ENCODE measurements around the gene NAA10. TPM values are rescaled to one million over a fixed set of nuclear protein-coding genes. Genes with fewer than 3 reads are reported as not detected.
A peak's percentile ranks its signal among the peaks of the same experiment; 100 is the strongest.

NAA10 gene
- total and polyA plus RNA-seq, 7 donors: 105 to 203 (median 166) TPM

DNA sequence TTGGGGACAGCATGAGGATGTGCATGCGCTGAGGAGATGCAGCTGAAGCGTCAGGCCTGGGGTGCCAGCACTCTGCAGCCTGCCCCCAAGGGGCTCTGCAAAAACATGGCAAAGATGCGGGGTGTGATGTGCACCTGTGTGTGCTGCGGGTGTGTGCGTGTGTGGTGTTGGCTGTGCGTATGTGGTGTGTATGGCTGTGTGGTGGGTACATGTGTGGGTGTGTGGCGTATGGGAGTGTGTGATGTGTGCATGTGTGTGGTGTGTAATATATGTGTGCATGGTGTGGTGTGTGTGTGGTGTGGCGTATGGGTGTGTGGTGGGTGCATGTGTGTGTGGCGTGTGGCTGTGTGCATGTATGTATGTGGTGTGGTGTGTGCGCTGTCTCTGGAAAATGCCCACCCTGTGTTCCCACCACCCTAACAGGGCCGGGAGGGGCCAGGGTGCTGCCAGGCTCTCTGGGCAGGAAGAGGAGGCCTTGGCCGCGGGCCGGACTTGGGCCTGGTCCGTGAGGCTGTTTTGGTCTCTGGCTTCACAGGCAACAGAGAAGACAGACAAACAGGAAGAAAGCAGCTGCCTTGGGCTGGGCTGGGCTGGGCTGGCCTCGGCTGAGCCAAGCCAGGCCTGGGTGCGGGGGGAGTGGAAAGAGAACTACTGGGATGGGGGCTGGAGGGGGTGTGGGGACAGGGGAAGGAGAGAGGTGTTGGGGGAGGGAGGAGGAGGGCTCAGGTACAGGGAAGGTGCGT, 31.4 kb downstream of the NAA10 start:
- H3K27ac ChIP-seq: no peak overlapping the region
- intact Hi-C loops (cut with DNase I): no loop called here
- no peaks in the 10 kb centered on the region for H3K4me1 ChIP-seq
- H3K4me3 ChIP-seq: no peak overlapping the region
- DNase-seq (no peak), ATAC-seq (peak in 1 of 4 donors; percentile 29)
- 48 to 62% (median 53%) methylated on average over 11 to 18 of the region's 18 CpGs for WGBS, 3 donors
- H3K36me3 ChIP-seq (ENCODE audit: insufficient read depth in 1 of 2, low read depth in 1 of 2): no peaks in the 10 kb centered on the region
- no peaks in the 10 kb centered on the region for H3K9me3 ChIP-seq
- H3K27me3 ChIP-seq (ENCODE audit: insufficient read depth in 3 of 3, low read length in 2 of 3): peaks cover 0 to 33% (median 0%) of the 10 kb centered on the region in 3 donors
- TF ChIP-seq, protein P1, sequence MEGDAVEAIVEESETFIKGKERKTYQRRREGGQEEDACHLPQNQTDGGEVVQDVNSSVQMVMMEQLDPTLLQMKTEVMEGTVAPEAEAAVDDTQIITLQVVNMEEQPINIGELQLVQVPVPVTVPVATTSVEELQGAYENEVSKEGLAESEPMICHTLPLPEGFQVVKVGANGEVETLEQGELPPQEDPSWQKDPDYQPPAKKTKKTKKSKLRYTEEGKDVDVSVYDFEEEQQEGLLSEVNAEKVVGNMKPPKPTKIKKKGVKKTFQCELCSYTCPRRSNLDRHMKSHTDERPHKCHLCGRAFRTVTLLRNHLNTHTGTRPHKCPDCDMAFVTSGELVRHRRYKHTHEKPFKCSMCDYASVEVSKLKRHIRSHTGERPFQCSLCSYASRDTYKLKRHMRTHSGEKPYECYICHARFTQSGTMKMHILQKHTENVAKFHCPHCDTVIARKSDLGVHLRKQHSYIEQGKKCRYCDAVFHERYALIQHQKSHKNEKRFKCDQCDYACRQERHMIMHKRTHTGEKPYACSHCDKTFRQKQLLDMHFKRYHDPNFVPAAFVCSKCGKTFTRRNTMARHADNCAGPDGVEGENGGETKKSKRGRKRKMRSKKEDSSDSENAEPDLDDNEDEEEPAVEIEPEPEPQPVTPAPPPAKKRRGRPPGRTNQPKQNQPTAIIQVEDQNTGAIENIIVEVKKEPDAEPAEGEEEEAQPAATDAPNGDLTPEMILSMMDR (IDR thresholded peaks at IDR 0.05): no peak

DNA sequence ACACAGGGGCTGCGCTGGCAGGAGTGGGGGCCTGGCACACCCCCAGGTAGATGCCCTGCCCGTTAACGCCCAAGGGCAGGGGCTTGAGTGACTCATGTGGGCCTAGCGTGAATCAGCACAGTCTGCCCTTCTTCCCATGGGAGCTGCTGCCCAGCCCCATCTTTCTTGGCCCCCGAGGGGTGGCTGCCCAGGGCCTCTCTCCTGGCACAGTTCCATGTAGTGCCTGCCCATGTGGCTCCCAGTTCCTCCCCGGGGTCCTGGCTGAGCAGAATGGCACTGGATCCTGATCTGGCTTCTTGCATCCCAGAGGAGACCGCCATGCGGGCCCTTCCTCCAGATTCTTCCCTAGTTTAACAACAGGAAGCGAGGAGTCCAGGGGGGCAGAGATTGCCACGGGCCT, 32.5 kb downstream of the NAA10 start:
- H3K36me3 ChIP-seq (ENCODE audit: insufficient read depth in 1 of 2, low read depth in 1 of 2): no peaks in the 10 kb centered on the region
- DNase-seq (no peak), ATAC-seq (no peak)
- 50 to 68% (median 61%) methylated on average over 9 to 10 of the region's 10 CpGs for WGBS, 3 donors
- TF ChIP-seq, protein P1 (IDR thresholded peaks at IDR 0.05): no peak
- peaks cover 0 to 33% (median 0%) of the 10 kb centered on the region in 3 donors for H3K27me3 ChIP-seq (ENCODE audit: insufficient read depth in 3 of 3, low read length in 2 of 3)
- H3K9me3 ChIP-seq: no peaks in the 10 kb centered on the region
- intact Hi-C loops (cut with DNase I): no loop called here
- H3K4me3 ChIP-seq: no peak overlapping the region
- H3K27ac ChIP-seq: no peak overlapping the region
- no peaks in the 10 kb centered on the region for H3K4me1 ChIP-seq

DNA sequence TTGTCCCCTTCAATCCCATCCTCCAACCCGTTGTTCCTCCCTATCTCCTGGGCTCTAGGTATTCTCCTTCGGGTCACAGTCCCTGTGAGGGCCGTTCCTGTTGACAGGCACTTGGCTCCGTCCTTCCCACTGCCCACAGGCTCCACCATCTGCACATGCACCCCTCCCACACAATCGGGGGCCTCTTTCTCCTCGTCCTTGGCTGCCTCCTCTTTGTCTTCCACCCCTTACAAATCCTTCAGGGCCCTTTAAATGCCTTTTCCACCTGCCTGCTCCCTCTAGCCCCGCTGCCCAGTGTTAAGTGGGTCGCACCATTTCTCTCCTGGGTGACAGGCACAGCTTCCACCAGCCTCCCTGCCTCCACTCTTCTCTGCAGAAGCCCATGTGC, 33.1 kb downstream of the NAA10 start:
- Histone ChIP-seq H3K27me3 (ENCODE audit: insufficient read depth in 3 of 3, low read length in 2 of 3) (peaks cover 0 to 31% (median 0%) of the 10 kb centered on the region in 3 donors), H3K4me1 (no peaks in the 10 kb centered on the region), H3K4me3 (no peak overlapping the region), H3K9me3 (no peaks in the 10 kb centered on the region), H3K36me3 (ENCODE audit: insufficient read depth in 1 of 2, low read depth in 1 of 2) (no peaks in the 10 kb centered on the region), H3K27ac (no peak overlapping the region)
- DNase-seq: no peak
- WGBS, 3 donors: 45 to 60% (median 52%) methylated on average over 8 of the region's 8 CpGs
- ATAC-seq: no peak
- TF ChIP-seq, protein P1 (IDR thresholded peaks at IDR 0.05): no peak
- intact Hi-C loops (cut with DNase I): no loop called here

DNA sequence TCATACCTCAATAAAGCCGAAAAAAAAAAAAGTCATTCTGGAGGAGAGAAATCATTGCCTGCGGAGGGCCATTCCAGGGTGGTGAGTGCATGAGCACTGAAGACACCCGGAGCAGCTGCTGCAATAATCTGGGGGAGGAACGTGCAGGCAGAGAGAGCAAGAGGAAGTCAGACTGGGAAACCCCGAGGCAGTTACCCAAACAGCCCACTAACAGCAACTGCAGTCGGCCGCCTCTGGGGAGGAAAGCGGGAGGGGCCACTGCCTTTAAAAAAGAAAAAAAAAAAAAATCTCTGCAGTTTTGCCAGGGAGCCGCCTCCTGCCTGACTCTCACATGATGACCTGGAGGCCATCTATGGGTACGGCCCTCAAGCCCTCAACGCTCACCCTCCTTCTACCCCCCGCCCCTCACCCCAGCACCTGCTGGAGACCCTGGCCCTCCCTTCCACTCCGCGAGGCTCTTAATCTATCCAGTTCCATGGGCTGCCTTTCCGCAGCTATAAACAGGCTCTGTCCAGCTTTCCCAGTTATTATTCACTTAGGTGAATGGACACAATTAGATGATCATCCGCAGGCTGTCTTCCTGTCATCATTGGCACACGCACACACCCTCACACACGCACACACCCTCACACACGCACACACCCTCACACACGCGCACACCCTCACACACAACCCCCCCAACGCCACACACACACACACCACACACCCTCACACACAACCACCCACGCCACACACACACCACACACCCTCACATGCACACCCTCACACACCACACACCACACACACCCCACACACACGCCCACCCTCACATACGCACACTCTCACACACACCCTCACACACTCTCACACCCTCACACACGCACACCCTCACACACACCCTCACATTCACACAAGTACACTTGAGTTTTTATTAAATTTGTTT, 33.7 kb downstream of the NAA10 start:
- no peaks in the 10 kb centered on the region for H3K9me3 ChIP-seq
- peak; percentile 58 to 74 for DNase-seq
- TF ChIP-seq, protein P1 (IDR thresholded peaks at IDR 0.05): no peak
- H3K36me3 ChIP-seq (ENCODE audit: insufficient read depth in 1 of 2, low read depth in 1 of 2): no peaks in the 10 kb centered on the region
- no peak overlapping the region for H3K4me3 ChIP-seq
- H3K27me3 ChIP-seq (ENCODE audit: insufficient read depth in 3 of 3, low read length in 2 of 3): peaks cover 0 to 28% (median 0%) of the 10 kb centered on the region in 3 donors
- intact Hi-C loops (cut with DNase I): no loop called here
- ATAC-seq: peak; percentile 56 to 72 (median 66)
- H3K27ac ChIP-seq: no peak overlapping the region
- H3K4me1 ChIP-seq: no peaks in the 10 kb centered on the region
- WGBS, 3 donors: 21 to 48% (median 27%) methylated on average over 24 to 26 of the region's 26 CpGs

All from psoas muscle (tissue), 8 donors.